GM12891 (cell line): ENCODE measurements around the gene MYO19.

Experiments used
- POLR2AphosphoS5 ChIP-seq: IDR thresholded peaks from 2 replicates; pipeline ENCODE4 v1.6.1; 2011; ENCODE audit warnings: low read depth, low read length, control low read depth
- TAF1 ChIP-seq: IDR thresholded peaks from 2 replicates; pipeline ENCODE4 v1.6.1; 2011; ENCODE audit warnings: low read depth, low read length, control low read depth

DNA sequence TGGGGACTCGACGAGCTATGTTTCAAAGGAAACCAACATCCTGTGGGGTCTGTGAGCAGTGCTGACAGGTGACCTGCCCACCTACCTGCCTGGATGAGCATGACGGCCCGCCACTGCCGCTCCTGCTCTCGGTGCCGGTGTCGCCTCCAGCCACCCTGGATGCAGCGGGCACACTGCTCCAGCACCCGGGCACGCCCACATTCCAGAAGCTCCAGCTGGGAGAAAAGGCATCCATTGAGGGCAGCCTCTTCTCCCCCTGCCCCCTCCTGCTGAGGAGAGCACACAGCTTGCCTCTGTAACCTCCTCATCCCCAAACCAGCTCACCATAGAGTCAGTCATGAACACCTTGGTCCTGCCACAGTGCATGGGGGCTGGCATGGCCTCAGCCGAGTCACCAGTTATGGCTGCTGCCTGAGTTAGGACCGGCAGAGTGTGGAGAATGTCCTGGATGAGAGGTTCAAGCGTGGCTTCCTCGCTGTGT, 33.9 kb downstream of the MYO19 start:
- TF ChIP-seq TAF1 (no peak), POLR2AphosphoS5 (no peak)
